IPS DF 4.7 (cell line): ENCODE data around the gene CRB3.
A peak's percentile ranks its signal among the peaks of the same experiment; 100 is the strongest.

Source experiments
- DNase-seq: peaks from one replicate; pipeline ENCODE4 v3.0.0-alpha.2; 2013; ENCODE audit warnings: low spot score; ENCODE audit errors: extremely low read depth

Gene CRB3

GRCh38 chr19:6466526-6467248, 2.6 kb downstream of the CRB3 start:
- DNase-seq: no peak

GRCh38 chr19:6467384-6467783, 3.3 kb downstream of the CRB3 start:
- DNase-seq: no peak

GRCh38 chr19:6470173-6470572, 6.1 kb downstream of the CRB3 start:
- no peak for DNase-seq

- DNase-seq: no peak
Measured at GRCh38 chr19:6471076-6471475, 7.0 kb downstream of the CRB3 start.

GRCh38 chr19:6472713-6473112, 8.6 kb downstream of the CRB3 start:
- DNase-seq: no peak

- DNase-seq: no peak
Measured at GRCh38 chr19:6473647-6474046, 9.6 kb downstream of the CRB3 start.

- DNase-seq: no peak
Measured at GRCh38 chr19:6475321-6476108, 11.4 kb downstream of the CRB3 start.

- DNase-seq: peak; percentile 78
Measured at GRCh38 chr19:6476155-6476895, 12.3 kb downstream of the CRB3 start.

- DNase-seq: no peak
Measured at GRCh38 chr19:6476896-6477431, 12.9 kb downstream of the CRB3 start.

GRCh38 chr19:6478815-6479214, 14.7 kb downstream of the CRB3 start:
- DNase-seq: no peak

- DNase-seq: no peak
Measured at GRCh38 chr19:6479836-6480398, 15.8 kb downstream of the CRB3 start.

GRCh38 chr19:6480848-6481415, 16.9 kb downstream of the CRB3 start:
- DNase-seq: no peak

- no peak for DNase-seq
Measured at GRCh38 chr19:6481541-6482342, 17.7 kb downstream of the CRB3 start, which contains the start of gene DENND1C. Gene DENND1C (minus strand): TSS chr19:6481787. CDS start chr19:6481695, 92 bp downstream.

- no peak for DNase-seq
Measured at GRCh38 chr19:6482343-6482686, 18.2 kb downstream of the CRB3 start.

- DNase-seq: no peak
Measured at GRCh38 chr19:6483235-6483634, 19.2 kb downstream of the CRB3 start.

- no peak for DNase-seq
Measured at GRCh38 chr19:6484230-6484629, 20.2 kb downstream of the CRB3 start.

- no peak for DNase-seq
Measured at GRCh38 chr19:6484831-6485230, 20.8 kb downstream of the CRB3 start.

GRCh38 chr19:6489278-6490061, 25.4 kb downstream of the CRB3 start:
- no peak for DNase-seq

- DNase-seq: no peak
Measured at GRCh38 chr19:6490134-6490533, 26.1 kb downstream of the CRB3 start.
